K562 (cell line): ENCODE results near the gene SDHAF3. TPM values are rescaled to one million over a fixed set of nuclear protein-coding genes. Genes with fewer than 3 reads are reported as not detected.

ENCODE experiments used
- ADNP ChIP-seq: fragments of 200-800 bp; sonication (Bioruptor generic); IDR thresholded peaks from 2 replicates; pipeline ENCODE4 v1.6.1; 2016; ENCODE audit warnings: missing genetic modification characterization, missing compliant biosample characterization
- CHD2 ChIP-seq: IDR thresholded peaks from 2 replicates; pipeline ENCODE4 v1.6.1; 2011; ENCODE audit warnings: low read depth, low read length
- CREM ChIP-seq: IDR thresholded peaks from 2 replicates; pipeline ENCODE4 v1.6.1; 2014; ENCODE audit warnings: antibody characterized with exemption, low read depth
- ELF2 ChIP-seq: fragments of 250-450 bp; sonication (Bioruptor Pico); IDR thresholded peaks from 2 replicates; pipeline ENCODE4 v1.5.0; 2021; ENCODE audit warnings: mild to moderate bottlenecking
- ESRRB ChIP-seq: fragments of 250-450 bp; sonication (Bioruptor Pico); IDR thresholded peaks from 2 replicates; pipeline ENCODE4 v1.5.0; 2020; ENCODE audit warnings: mild to moderate bottlenecking, moderate library complexity, borderline replicate concordance
- GTF2E2 ChIP-seq: fragments of 200-800 bp; sonication (Bioruptor generic); IDR thresholded peaks from 2 replicates; pipeline ENCODE4 v1.6.1; 2016; ENCODE audit warnings: missing genetic modification characterization, missing compliant biosample characterization
- HINFP ChIP-seq: fragments of 450-650 bp; conservative IDR thresholded peaks from 2 replicates; pipeline ENCODE4 v1.6.1; 2016; ENCODE audit warnings: missing genetic modification characterization, low read depth, mild to moderate bottlenecking, control low read depth, missing compliant biosample characterization
- MXD1 ChIP-seq: fragments of 250-450 bp; sonication (Bioruptor Pico); IDR thresholded peaks from 2 replicates; pipeline ENCODE4 v1.8.0; 2021; ENCODE audit warnings: borderline replicate concordance, mild to moderate bottlenecking, moderate library complexity; ENCODE audit not compliant: poor library complexity, severe bottlenecking
- MYBL2 ChIP-seq, 2 experiments: fragments of 450-650 bp in 1 of 2; sonication (generic) in 1 of 2; formaldehyde crosslinking in 1 of 2; IDR thresholded peaks; 2 replicates each; pipeline versions ENCODE4 v1.6.1 to v1.8.1; 2017 to 2022; ENCODE audit warnings: borderline replicate concordance in 1 of 2, inconsistent platforms in 1 of 2, low read depth in 1 of 2, mild to moderate bottlenecking in 1 of 2, missing genetic modification reagents in 1 of 2, moderate library complexity in 1 of 2
- NCOA4 ChIP-seq: fragments of 450-650 bp; IDR thresholded peaks from 2 replicates; pipeline ENCODE4 v1.6.1; 2018; ENCODE audit warnings: mild to moderate bottlenecking; ENCODE audit not compliant: partially characterized antibody
- NFATC3 ChIP-seq: fragments of 450-650 bp; IDR thresholded peaks from 2 replicates; pipeline ENCODE4 v1.6.1; 2017; ENCODE audit warnings: mild to moderate bottlenecking
- NFE2L1 ChIP-seq: fragments of 450-650 bp; IDR thresholded peaks from 2 replicates; pipeline ENCODE4 v1.6.1; 2016; ENCODE audit warnings: missing genetic modification characterization, low read depth, mild to moderate bottlenecking, missing compliant biosample characterization, moderate library complexity, borderline replicate concordance
- NFYB ChIP-seq: IDR thresholded peaks from 2 replicates; pipeline ENCODE4 v1.6.1; 2011; ENCODE audit warnings: mild to moderate bottlenecking, moderate library complexity; ENCODE audit not compliant: insufficient read length; ENCODE audit errors: extremely low read depth
- PHF21A ChIP-seq: fragments of 450-650 bp; IDR thresholded peaks from 2 replicates; pipeline ENCODE4 v1.6.1; 2017; ENCODE audit warnings: low read depth, borderline replicate concordance
- PHTF2 ChIP-seq: fragments of 250-450 bp; sonication (Bioruptor Pico); IDR thresholded peaks from 2 replicates; pipeline ENCODE4 v1.5.0; 2021; ENCODE audit warnings: mild to moderate bottlenecking
- POLR2A ChIP-seq: fragments of 450-650 bp; conservative IDR thresholded peaks from 2 replicates; pipeline ENCODE4 v1.6.1; 2016
- POLR2B ChIP-seq: fragments of 450-650 bp; IDR thresholded peaks from 2 replicates; pipeline ENCODE4 v1.6.1; 2018; ENCODE audit warnings: low read depth; ENCODE audit not compliant: partially characterized antibody
- PRPF4 ChIP-seq: fragments of 200-400 bp; formaldehyde crosslinking; IDR thresholded peaks from one replicate; pipeline ENCODE4 v1.6.1; 2017; ENCODE audit warnings: low read length, low read depth, mild to moderate bottlenecking; ENCODE audit not compliant: insufficient read depth, poor library complexity, severe bottlenecking
- TFAM ChIP-seq: fragments of 250-450 bp; sonication (Bioruptor Pico); conservative IDR thresholded peaks from 2 replicates; pipeline ENCODE4 v1.5.0; 2021; ENCODE audit warnings: mild to moderate bottlenecking, moderate library complexity
- U2AF2 ChIP-seq: fragments of 200-400 bp; formaldehyde crosslinking; optimal IDR thresholded peaks from 2 replicates; pipeline ENCODE3; 2017; ENCODE audit warnings: low read depth, mild to moderate bottlenecking, low read length
- YBX1 ChIP-seq: fragments of 450-650 bp; IDR thresholded peaks from 2 replicates; pipeline ENCODE4 v1.7.1; 2016; ENCODE audit warnings: mild to moderate bottlenecking
- ZC3H11A ChIP-seq: IDR thresholded peaks from 2 replicates; pipeline ENCODE4 v1.6.1; 2012; ENCODE audit warnings: low read depth, low read length, improper control_type of control experiment
- ZKSCAN3 ChIP-seq: fragments of 250-450 bp; sonication (Bioruptor Pico); IDR thresholded peaks from 2 replicates; pipeline ENCODE4 v1.4.0; 2020
- ZNF133 ChIP-seq: fragments of 250-450 bp; sonication (Bioruptor Pico); IDR thresholded peaks from 2 replicates; pipeline ENCODE4 v1.4.0; 2020; ENCODE audit warnings: mild to moderate bottlenecking
- ZNF146 ChIP-seq: IDR thresholded peaks from one replicate; pipeline ENCODE4 v1.6.1; 2018; ENCODE audit warnings: missing compliant biosample characterization; ENCODE audit not compliant: unreplicated experiment
- ZNF212 ChIP-seq: fragments of 450-650 bp; formaldehyde crosslinking; IDR thresholded peaks from 2 replicates; pipeline ENCODE4 v1.4.0; 2020; ENCODE audit warnings: mild to moderate bottlenecking
- polyA plus RNA-seq, 8 experiments: library from polyadenylated mRNA; depleted of rRNA in 4 of 8; stranded (reverse) in 5 of 8; unstranded in 3 of 8; fragments of >200 nt; fragmentation: Nextera tagmentation in 2 of 8; fragmentation: Illumina TruSeq in 1 of 8; extraction: Ambion mirVana in 2 of 8; extraction: Trizol in 1 of 8; gene quantifications; 2 replicates each; pipeline versions ENCODE4 v1.2.1 to v1.2.3, GENCODE V29; 2011 to 2014; ENCODE audit warnings: inconsistent platforms in 1 of 8, missing spikeins in 1 of 8
- total RNA-seq, 7 experiments: library from RNA; depleted of rRNA in 6 of 7; stranded (reverse); fragments of >200 nt in 6 of 7; fragmentation: Illumina TruSeq in 2 of 7; extraction: Trizol in 2 of 7; gene quantifications; 2 replicates each; pipeline versions ENCODE4 v1.2.1 to v1.2.3, GENCODE V29; 2011 to 2021; ENCODE audit warnings: low replicate concordance in 1 of 7
- TF ChIP-seq, protein P1 (sequence below): fragments of 150-350 bp; conservative IDR thresholded peaks from 2 replicates; pipeline ENCODE4 v1.6.1; 2014; ENCODE audit warnings: low read length

Gene SDHAF3
- total and polyA plus RNA-seq, 9 of the 15 experiments (the other 6 are each of a cell fraction or from before 2014, with no cell fraction given) = 51.5 to 403 (median 145) TPM

GRCh38 chr7:97126483-97127171 lies 9.1 kb downstream of the SDHAF3 start (continued):
- TF ChIP-seq, protein P1, sequence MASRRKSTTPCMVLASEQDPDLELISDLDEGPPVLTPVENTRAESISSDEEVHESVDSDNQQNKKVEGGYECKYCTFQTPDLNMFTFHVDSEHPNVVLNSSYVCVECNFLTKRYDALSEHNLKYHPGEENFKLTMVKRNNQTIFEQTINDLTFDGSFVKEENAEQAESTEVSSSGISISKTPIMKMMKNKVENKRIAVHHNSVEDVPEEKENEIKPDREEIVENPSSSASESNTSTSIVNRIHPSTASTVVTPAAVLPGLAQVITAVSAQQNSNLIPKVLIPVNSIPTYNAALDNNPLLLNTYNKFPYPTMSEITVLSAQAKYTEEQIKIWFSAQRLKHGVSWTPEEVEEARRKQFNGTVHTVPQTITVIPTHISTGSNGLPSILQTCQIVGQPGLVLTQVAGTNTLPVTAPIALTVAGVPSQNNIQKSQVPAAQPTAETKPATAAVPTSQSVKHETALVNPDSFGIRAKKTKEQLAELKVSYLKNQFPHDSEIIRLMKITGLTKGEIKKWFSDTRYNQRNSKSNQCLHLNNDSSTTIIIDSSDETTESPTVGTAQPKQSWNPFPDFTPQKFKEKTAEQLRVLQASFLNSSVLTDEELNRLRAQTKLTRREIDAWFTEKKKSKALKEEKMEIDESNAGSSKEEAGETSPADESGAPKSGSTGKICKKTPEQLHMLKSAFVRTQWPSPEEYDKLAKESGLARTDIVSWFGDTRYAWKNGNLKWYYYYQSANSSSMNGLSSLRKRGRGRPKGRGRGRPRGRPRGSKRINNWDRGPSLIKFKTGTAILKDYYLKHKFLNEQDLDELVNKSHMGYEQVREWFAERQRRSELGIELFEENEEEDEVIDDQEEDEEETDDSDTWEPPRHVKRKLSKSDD = no peak
- no peak for TF ChIP-seq NFE2L1 (tag)
- TF ChIP-seq MXD1 = no peak
- TF ChIP-seq GTF2E2 (tag) = peak; percentile 77
- TF ChIP-seq NFYB = no peak
- TF ChIP-seq ZKSCAN3 = no peak
- TF ChIP-seq TFAM (CRISPR knock-in tag) = no peak
- no peak for TF ChIP-seq NFATC3
- TF ChIP-seq CHD2 = peak; percentile 55
- TF ChIP-seq PHF21A = no peak
- TF ChIP-seq POLR2B = peak; percentile 72
- TF ChIP-seq U2AF2 = no peak
- no peak for TF ChIP-seq HINFP (tag)
- TF ChIP-seq ESRRB (CRISPR knock-in tag) = no peak
- no peak for TF ChIP-seq ELF2 (CRISPR knock-in tag)
- TF ChIP-seq CREM = peak; percentile 90
- TF ChIP-seq ZC3H11A = no peak
- TF ChIP-seq PHTF2 (CRISPR knock-in tag) = no peak
- TF ChIP-seq ZNF146 (CRISPR knock-in tag) = no peak
- no peak for TF ChIP-seq PRPF4
- TF ChIP-seq ZNF133 (CRISPR knock-in tag) = no peak
- TF ChIP-seq YBX1 = no peak
- no peak for TF ChIP-seq MYBL2 (IDR thresholded peaks at IDR 0.05; ENCODE audit: low read depth)
- TF ChIP-seq MYBL2 (CRISPR knock-in tag; IDR thresholded peaks at IDR 0.05; ENCODE audit: borderline replicate concordance) = no peak
- TF ChIP-seq ZNF212 (CRISPR knock-in tag) = no peak
- TF ChIP-seq POLR2A = peak; percentile 84
- no peak for TF ChIP-seq ADNP (tag)
- TF ChIP-seq NCOA4 = no peak
